ENCODE measurements around the gene MAGI2. TPM values are rescaled to one million over a fixed set of nuclear protein-coding genes. Genes with fewer than 3 reads are reported as not detected.
A peak's percentile ranks its signal among the peaks of the same experiment; 100 is the strongest.

Gene MAGI2
- polyA plus RNA-seq, 4 donors = 0.22 to 2.1 (median 1.5) TPM

GRCh38 chr7:79290398-79290797, 163.1 kb downstream of the MAGI2 start:
- H3K9me3 ChIP-seq (ENCODE audit: control insufficient read depth in 2 of 2, insufficient read depth in 1 of 2, low read depth in 1 of 2, low read length in 1 of 2) = no peaks in the 10 kb centered on the region
- H3K4me1 ChIP-seq (ENCODE audit: control insufficient read depth in 3 of 3, insufficient read depth in 2 of 3, low read depth in 1 of 3, low read length in 2 of 3) = no peaks in the 10 kb centered on the region
- H3K27ac ChIP-seq (ENCODE audit: low read depth in 1 of 3, low read length in 2 of 3) = no peak overlapping the region
- no peak for DNase-seq
- H3K4me3 ChIP-seq (ENCODE audit: low read depth in 1 of 3, low read length in 3 of 3) = no peak overlapping the region
- no peak for FAIRE-seq
- 93 to 94% (median 93%) methylated on average over 3 of the region's 3 CpGs for WGBS, 3 donors
- H3K27me3 ChIP-seq (ENCODE audit: control insufficient read depth in 3 of 3, insufficient read depth in 3 of 3, low read length in 3 of 3) = peaks cover 0 to 3% (median 0%) of the 10 kb centered on the region in 3 donors
- no peaks in the 10 kb centered on the region for H3K36me3 ChIP-seq (ENCODE audit: control insufficient read depth in 3 of 3, insufficient read depth in 2 of 3, low read depth in 1 of 3, low read length in 3 of 3)

DNA sequence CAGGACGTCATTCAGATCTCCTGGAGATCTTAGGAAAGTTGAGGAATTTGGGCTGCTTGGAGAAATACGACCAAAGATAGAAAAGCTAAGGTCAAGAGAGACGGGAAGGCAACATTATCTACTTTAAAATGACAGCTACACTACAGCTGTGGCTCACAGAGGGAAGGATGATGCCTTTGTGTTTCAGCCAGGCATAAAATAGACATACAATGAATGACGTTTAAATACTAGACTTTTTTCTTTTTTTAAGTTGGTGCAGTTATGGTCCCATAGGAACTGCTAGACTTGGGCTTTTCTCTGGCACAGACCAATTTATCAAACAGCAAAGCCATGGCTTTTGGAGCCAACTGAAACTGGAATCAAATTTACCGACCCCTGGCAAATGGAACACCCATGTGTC, 164.8 kb downstream of the MAGI2 start:
- FAIRE-seq (no peak), DNase-seq (no peak)
- H3K27ac ChIP-seq (ENCODE audit: low read depth in 1 of 3, low read length in 2 of 3) = no peak overlapping the region
- H3K27me3 ChIP-seq (ENCODE audit: control insufficient read depth in 3 of 3, insufficient read depth in 3 of 3, low read length in 3 of 3) = peaks cover 0 to 3% (median 0%) of the 10 kb centered on the region in 3 donors
- H3K4me3 ChIP-seq (ENCODE audit: low read depth in 1 of 3, low read length in 3 of 3) = no peak overlapping the region
- H3K36me3 ChIP-seq (ENCODE audit: control insufficient read depth in 3 of 3, insufficient read depth in 2 of 3, low read depth in 1 of 3, low read length in 3 of 3) = no peaks in the 10 kb centered on the region
- WGBS, 3 donors = 52 to 60% (median 60%) methylated on average over 5 of the region's 5 CpGs
- no peaks in the 10 kb centered on the region for H3K9me3 ChIP-seq (ENCODE audit: control insufficient read depth in 2 of 2, insufficient read depth in 1 of 2, low read depth in 1 of 2, low read length in 1 of 2)
- no peaks in the 10 kb centered on the region for H3K4me1 ChIP-seq (ENCODE audit: control insufficient read depth in 3 of 3, insufficient read depth in 2 of 3, low read depth in 1 of 3, low read length in 2 of 3)

DNA sequence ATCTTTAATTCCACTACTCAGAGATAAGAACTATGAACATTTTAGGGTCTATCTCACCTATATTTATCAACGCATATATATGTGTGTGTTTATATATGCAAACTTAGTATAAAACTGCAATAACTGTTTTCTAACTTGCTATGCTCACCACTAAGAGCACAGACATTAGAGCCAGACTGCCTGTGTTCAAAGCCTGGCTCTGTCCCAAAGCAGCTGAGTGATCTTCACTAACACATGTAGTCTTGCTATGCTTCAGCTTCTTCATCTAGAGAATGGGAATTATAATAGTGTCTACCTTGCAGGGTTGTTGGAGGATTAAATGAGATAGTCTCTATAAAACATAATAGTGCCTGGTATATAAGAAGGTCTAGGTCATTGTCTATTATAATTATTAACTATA, 165.5 kb downstream of the MAGI2 start:
- Histone ChIP-seq H3K27me3 (ENCODE audit: control insufficient read depth in 3 of 3, insufficient read depth in 3 of 3, low read length in 3 of 3) (peaks cover 0 to 3% (median 0%) of the 10 kb centered on the region in 3 donors), H3K27ac (ENCODE audit: low read depth in 1 of 3, low read length in 2 of 3) (no peak overlapping the region), H3K36me3 (ENCODE audit: control insufficient read depth in 3 of 3, insufficient read depth in 2 of 3, low read depth in 1 of 3, low read length in 3 of 3) (no peaks in the 10 kb centered on the region), H3K4me3 (ENCODE audit: low read depth in 1 of 3, low read length in 3 of 3) (no peak overlapping the region), H3K4me1 (ENCODE audit: control insufficient read depth in 3 of 3, insufficient read depth in 2 of 3, low read depth in 1 of 3, low read length in 2 of 3) (no peaks in the 10 kb centered on the region), H3K9me3 (ENCODE audit: control insufficient read depth in 2 of 2, insufficient read depth in 1 of 2, low read depth in 1 of 2, low read length in 1 of 2) (no peaks in the 10 kb centered on the region)
- 75 to 89% (median 77%) methylated on average over 1 of the region's 1 CpG for WGBS, 3 donors
- FAIRE-seq (no peak), DNase-seq (no peak)

DNA sequence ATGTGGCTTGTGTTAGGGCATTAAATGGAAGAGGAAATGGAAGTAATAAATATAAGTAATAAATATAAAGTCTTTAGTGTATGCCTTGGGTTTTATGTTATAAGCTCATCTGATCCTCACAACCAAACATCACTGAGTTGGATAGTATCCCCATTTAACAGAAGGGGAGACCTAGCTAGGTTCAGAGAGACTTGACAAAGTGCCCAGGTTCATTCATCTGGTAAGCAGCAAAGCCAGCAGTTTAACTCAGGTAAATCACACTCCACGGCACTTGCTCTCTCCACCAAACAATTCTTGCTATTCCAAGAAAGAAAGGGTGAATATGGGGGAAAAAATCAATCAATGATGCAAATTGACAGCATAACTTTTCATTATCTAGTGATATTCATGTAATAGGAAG, 167.3 kb downstream of the MAGI2 start:
- Histone ChIP-seq H3K4me3 (ENCODE audit: low read depth in 1 of 3, low read length in 3 of 3) (no peak overlapping the region), H3K27me3 (ENCODE audit: control insufficient read depth in 3 of 3, insufficient read depth in 3 of 3, low read length in 3 of 3) (peaks cover 0 to 3% (median 0%) of the 10 kb centered on the region in 3 donors), H3K9me3 (ENCODE audit: control insufficient read depth in 2 of 2, insufficient read depth in 1 of 2, low read depth in 1 of 2, low read length in 1 of 2) (no peaks in the 10 kb centered on the region), H3K36me3 (ENCODE audit: control insufficient read depth in 3 of 3, insufficient read depth in 2 of 3, low read depth in 1 of 3, low read length in 3 of 3) (no peaks in the 10 kb centered on the region), H3K4me1 (ENCODE audit: control insufficient read depth in 3 of 3, insufficient read depth in 2 of 3, low read depth in 1 of 3, low read length in 2 of 3) (no peaks in the 10 kb centered on the region), H3K27ac (ENCODE audit: low read depth in 1 of 3, low read length in 2 of 3) (no peak overlapping the region)
- DNase-seq = no peak
- WGBS, 3 donors = 5 to 46% (median 37%) methylated on average over 1 of the region's 1 CpG
- no peak for FAIRE-seq

DNA sequence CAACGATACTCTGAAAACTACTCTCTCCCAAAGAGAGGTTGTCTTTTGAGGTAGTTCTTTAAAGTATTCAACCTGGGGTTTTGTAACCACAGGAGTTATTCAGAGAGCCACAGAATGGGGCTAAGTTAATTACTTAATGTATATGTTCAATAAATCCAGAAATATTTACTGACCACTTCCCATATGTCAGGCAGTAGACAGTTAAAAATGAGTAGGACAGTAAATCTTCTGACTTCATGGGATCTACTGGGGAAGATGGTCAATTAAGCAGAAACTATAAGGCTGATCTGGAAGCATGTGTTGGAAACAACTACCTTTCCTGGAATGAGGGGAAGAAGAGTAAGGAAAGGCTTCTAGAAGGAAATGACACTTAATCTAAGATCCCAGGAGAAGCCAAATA, 167.7 kb downstream of the MAGI2 start:
- Histone ChIP-seq H3K27ac (ENCODE audit: low read depth in 1 of 3, low read length in 2 of 3) (no peak overlapping the region), H3K4me1 (ENCODE audit: control insufficient read depth in 3 of 3, insufficient read depth in 2 of 3, low read depth in 1 of 3, low read length in 2 of 3) (no peaks in the 10 kb centered on the region), H3K9me3 (ENCODE audit: control insufficient read depth in 2 of 2, insufficient read depth in 1 of 2, low read depth in 1 of 2, low read length in 1 of 2) (no peaks in the 10 kb centered on the region), H3K36me3 (ENCODE audit: control insufficient read depth in 3 of 3, insufficient read depth in 2 of 3, low read depth in 1 of 3, low read length in 3 of 3) (no peaks in the 10 kb centered on the region), H3K4me3 (ENCODE audit: low read depth in 1 of 3, low read length in 3 of 3) (no peak overlapping the region), H3K27me3 (ENCODE audit: control insufficient read depth in 3 of 3, insufficient read depth in 3 of 3, low read length in 3 of 3) (peaks cover 0 to 3% (median 0%) of the 10 kb centered on the region in 3 donors)
- FAIRE-seq (no peak), DNase-seq (no peak)
- WGBS, 3 donors = 74 to 86% (median 81%) methylated on average over 1 of the region's 1 CpG

DNA sequence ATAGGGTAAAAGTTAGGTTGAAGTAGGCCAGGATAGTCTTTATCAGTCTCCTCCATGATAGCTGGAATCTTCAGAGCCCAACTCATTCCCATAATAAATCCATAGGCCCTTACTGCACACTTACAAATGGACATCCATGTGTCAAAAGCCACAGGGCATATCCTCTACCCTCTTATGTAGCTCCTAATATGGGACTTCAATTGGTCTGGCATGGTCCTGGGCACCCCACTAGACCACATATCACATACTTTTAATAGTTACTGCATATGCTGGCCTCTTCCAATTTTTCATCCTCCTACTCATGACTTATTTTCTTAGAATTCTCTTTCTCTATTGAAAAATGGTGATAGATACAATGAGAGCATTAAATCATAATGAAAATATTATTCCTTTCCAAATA, 169.3 kb downstream of the MAGI2 start:
- DNase-seq (no peak), FAIRE-seq (no peak)
- Histone ChIP-seq H3K27ac (ENCODE audit: low read depth in 1 of 3, low read length in 2 of 3) (no peak overlapping the region), H3K9me3 (ENCODE audit: control insufficient read depth in 2 of 2, insufficient read depth in 1 of 2, low read depth in 1 of 2, low read length in 1 of 2) (no peaks in the 10 kb centered on the region), H3K4me1 (ENCODE audit: control insufficient read depth in 3 of 3, insufficient read depth in 2 of 3, low read depth in 1 of 3, low read length in 2 of 3) (no peaks in the 10 kb centered on the region), H3K4me3 (ENCODE audit: low read depth in 1 of 3, low read length in 3 of 3) (no peak overlapping the region), H3K36me3 (ENCODE audit: control insufficient read depth in 3 of 3, insufficient read depth in 2 of 3, low read depth in 1 of 3, low read length in 3 of 3) (no peaks in the 10 kb centered on the region), H3K27me3 (ENCODE audit: control insufficient read depth in 3 of 3, insufficient read depth in 3 of 3, low read length in 3 of 3) (peaks cover 0 to 3% (median 0%) of the 10 kb centered on the region in 3 donors)

DNA sequence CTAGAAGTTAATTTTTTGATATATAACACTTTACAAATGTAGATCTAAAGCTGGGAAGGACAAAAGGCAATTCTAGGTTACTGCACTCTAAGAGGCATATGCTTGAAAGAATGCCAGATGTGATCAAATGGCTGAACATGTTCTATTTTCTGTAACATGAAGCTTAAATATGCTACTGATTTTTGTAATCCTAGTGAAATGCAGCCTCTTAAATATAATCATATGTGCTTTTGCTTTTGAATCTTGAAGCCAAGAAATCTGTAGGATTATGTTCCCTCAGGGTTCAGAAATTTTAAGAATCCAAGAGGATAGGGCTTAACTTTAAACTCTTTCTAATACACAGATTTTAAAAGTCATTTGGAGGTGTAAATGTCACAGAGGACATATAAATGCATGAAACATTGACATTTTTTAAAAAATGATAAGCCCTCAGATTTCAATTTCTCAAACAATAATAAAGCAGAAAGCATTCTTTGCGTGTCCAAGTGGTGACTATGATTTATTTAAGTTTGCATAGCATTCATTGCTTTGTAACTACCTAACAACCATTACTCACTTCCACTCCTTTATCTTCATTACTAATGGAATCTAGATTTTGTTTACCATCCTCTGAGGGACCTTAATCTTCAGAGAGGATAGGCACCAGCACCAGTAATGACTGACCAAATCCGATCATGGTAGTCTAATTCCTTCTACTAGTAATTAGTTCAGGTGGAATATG, 170.4 kb downstream of the MAGI2 start:
- no peak for FAIRE-seq
- no peaks in the 10 kb centered on the region for H3K9me3 ChIP-seq (ENCODE audit: control insufficient read depth in 2 of 2, insufficient read depth in 1 of 2, low read depth in 1 of 2, low read length in 1 of 2)
- H3K27ac ChIP-seq (ENCODE audit: low read depth in 1 of 3, low read length in 2 of 3) = no peak overlapping the region
- 51 to 70% (median 57%) methylated on average over 2 of the region's 2 CpGs for WGBS, 3 donors
- H3K27me3 ChIP-seq (ENCODE audit: control insufficient read depth in 3 of 3, insufficient read depth in 3 of 3, low read length in 3 of 3) = peaks cover 0 to 3% (median 0%) of the 10 kb centered on the region in 3 donors
- no peaks in the 10 kb centered on the region for H3K4me1 ChIP-seq (ENCODE audit: control insufficient read depth in 3 of 3, insufficient read depth in 2 of 3, low read depth in 1 of 3, low read length in 2 of 3)
- no peak overlapping the region for H3K4me3 ChIP-seq (ENCODE audit: low read depth in 1 of 3, low read length in 3 of 3)
- DNase-seq = no peak
- no peaks in the 10 kb centered on the region for H3K36me3 ChIP-seq (ENCODE audit: control insufficient read depth in 3 of 3, insufficient read depth in 2 of 3, low read depth in 1 of 3, low read length in 3 of 3)

DNA sequence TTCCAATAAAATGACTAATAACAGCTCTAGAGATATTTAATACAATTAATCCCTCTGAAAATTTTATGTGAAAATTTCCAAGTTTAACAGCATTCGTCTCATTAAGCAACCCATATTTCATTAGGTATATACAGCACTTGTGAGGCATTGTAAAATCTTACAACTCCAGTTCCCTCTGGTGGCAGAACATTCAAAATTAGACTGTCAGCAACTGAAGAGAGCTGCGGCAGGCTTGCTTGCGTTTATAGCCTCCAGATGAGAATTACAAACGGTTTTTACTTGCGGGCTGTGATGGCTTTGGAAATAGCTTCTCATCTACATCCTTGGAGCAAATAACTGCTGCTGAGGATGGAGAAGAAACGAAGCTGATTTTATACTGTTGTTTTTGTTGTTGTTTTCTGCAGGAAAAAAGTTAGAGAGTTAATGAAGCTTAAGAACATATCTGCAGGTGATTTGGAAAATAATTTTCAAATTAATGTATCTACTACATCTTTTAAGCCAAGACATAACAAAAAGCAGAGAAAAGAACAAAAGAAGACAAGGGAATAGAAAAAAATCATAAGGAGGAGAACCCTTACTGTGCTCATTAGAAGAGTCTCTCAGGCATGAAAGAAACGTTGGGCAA, 171.3 kb downstream of the MAGI2 start:
- DNase-seq = peak in 1 of 2 donors; percentile 25
- 11 to 22% (median 18%) methylated on average over 7 of the region's 7 CpGs for WGBS, 3 donors
- no peak for FAIRE-seq

More for the DNA sequence above, 171.3 kb downstream of the MAGI2 start:
- no peak overlapping the region for H3K4me3 ChIP-seq (ENCODE audit: low read depth in 1 of 3, low read length in 3 of 3)
- peaks cover 0 to 3% (median 0%) of the 10 kb centered on the region in 3 donors for H3K27me3 ChIP-seq (ENCODE audit: control insufficient read depth in 3 of 3, insufficient read depth in 3 of 3, low read length in 3 of 3)
- no peak overlapping the region for H3K27ac ChIP-seq (ENCODE audit: low read depth in 1 of 3, low read length in 2 of 3)
- H3K36me3 ChIP-seq (ENCODE audit: control insufficient read depth in 3 of 3, insufficient read depth in 2 of 3, low read depth in 1 of 3, low read length in 3 of 3) = no peaks in the 10 kb centered on the region
- no peaks in the 10 kb centered on the region for H3K9me3 ChIP-seq (ENCODE audit: control insufficient read depth in 2 of 2, insufficient read depth in 1 of 2, low read depth in 1 of 2, low read length in 1 of 2)
- no peaks in the 10 kb centered on the region for H3K4me1 ChIP-seq (ENCODE audit: control insufficient read depth in 3 of 3, insufficient read depth in 2 of 3, low read depth in 1 of 3, low read length in 2 of 3)
